DOHH2 (cell line): ENCODE measurements around the gene CHRM5.

Source experiments
- CTCF ChIP-seq: fragments of 200-600 bp; sonication (generic); IDR thresholded peaks from one replicate; pipeline ENCODE4 v1.5.1; 2014; ENCODE audit warnings: antibody characterized with exemption, mild to moderate bottlenecking, low read depth, low read length; ENCODE audit not compliant: poor library complexity, severe bottlenecking
- EZH2phosphoT487 ChIP-seq: fragments of 200-600 bp; sonication (generic); IDR thresholded peaks from 2 replicates; pipeline ENCODE4 v1.6.1; 2017; ENCODE audit warnings: borderline replicate concordance, mild to moderate bottlenecking, antibody characterized with exemption, low read length, moderate library complexity, mixed read lengths

- TF ChIP-seq CTCF (peak; percentile 78), EZH2phosphoT487 (no peak)
These were observed 141.7 kb downstream of the CHRM5 start for GRCh38 chr15:34109797-34110663.
